ENCODE results near the gene LAIR1. TPM values are rescaled to one million over a fixed set of nuclear protein-coding genes. Genes with fewer than 3 reads are reported as not detected.

The LAIR1 gene
- total and polyA plus RNA-seq, 2 experiments from 2014 or later: 0.20 to 2.2 TPM

- no peak for TF ChIP-seq EZH2phosphoT487 (IDR thresholded peaks at IDR 0.05; ENCODE audit: low read depth, severe bottlenecking, unreplicated experiment)
- TF ChIP-seq EZH2 (IDR thresholded peaks at IDR 0.05; ENCODE audit: borderline replicate concordance): no peak
- TF ChIP-seq CTCF (IDR thresholded peaks at IDR 0.05; ENCODE audit: poor library complexity): no peak
- no peaks in the 10 kb centered on the region for H3K9me2 ChIP-seq (replicated peaks; ENCODE audit: insufficient read depth)
- no peaks in the 10 kb centered on the region for H3K36me3 ChIP-seq (replicated peaks; ENCODE audit: insufficient read depth, low read depth)
- H3K4me3 ChIP-seq: no peak overlapping the region
- no peak overlapping the region for H3K4me2 ChIP-seq
- no peaks in the 10 kb centered on the region for H4K20me1 ChIP-seq (ENCODE audit: insufficient read depth, poor library complexity, severe bottlenecking)
- H3K9me3 ChIP-seq (ENCODE audit: low read depth): no peaks in the 10 kb centered on the region
- DNase-seq (ENCODE audit: low spot score): no peak
- no peak overlapping the region for H3K27ac ChIP-seq
- no peak overlapping the region for H2AFZ ChIP-seq
- no peaks in the 10 kb centered on the region for H3K27me3 ChIP-seq
- H3K79me2 ChIP-seq: no peaks in the 10 kb centered on the region
- H3K4me1 ChIP-seq (ENCODE audit: insufficient read depth): no peaks in the 10 kb centered on the region
Observed at GRCh38 chr19:54405628-54406027, 40.9 kb upstream of the LAIR1 start.

- H3K4me1 ChIP-seq (ENCODE audit: insufficient read depth): no peaks in the 10 kb centered on the region
- no peak for DNase-seq (ENCODE audit: low spot score)
- H3K36me3 ChIP-seq (replicated peaks; ENCODE audit: insufficient read depth, low read depth): no peaks in the 10 kb centered on the region
- no peak overlapping the region for H3K4me2 ChIP-seq
- H3K79me2 ChIP-seq: no peaks in the 10 kb centered on the region
- no peaks in the 10 kb centered on the region for H3K9me2 ChIP-seq (replicated peaks; ENCODE audit: insufficient read depth)
- H3K9me3 ChIP-seq (ENCODE audit: low read depth): no peaks in the 10 kb centered on the region
- H3K27ac ChIP-seq: no peak overlapping the region
- no peaks in the 10 kb centered on the region for H4K20me1 ChIP-seq (ENCODE audit: insufficient read depth, poor library complexity, severe bottlenecking)
- WGBS (ENCODE audit: low lambda C conversion rate, missing lambda C conversion rate): 71% methylated on average over 8 of the region's 8 CpGs
- TF ChIP-seq EZH2phosphoT487 (IDR thresholded peaks at IDR 0.05; ENCODE audit: low read depth, severe bottlenecking, unreplicated experiment) (no peak), CTCF (IDR thresholded peaks at IDR 0.05; ENCODE audit: poor library complexity) (no peak), EZH2 (IDR thresholded peaks at IDR 0.05; ENCODE audit: borderline replicate concordance) (no peak)
- no peak overlapping the region for H3K4me3 ChIP-seq
- H2AFZ ChIP-seq: no peak overlapping the region
- H3K27me3 ChIP-seq: no peaks in the 10 kb centered on the region
Observed at GRCh38 chr19:54403054-54403453, 38.3 kb upstream of the LAIR1 start.

GRCh38 chr19:54400913-54401312 lies 36.2 kb upstream of the LAIR1 start:
- Histone ChIP-seq H3K79me2 (no peaks in the 10 kb centered on the region), H4K20me1 (ENCODE audit: insufficient read depth, poor library complexity, severe bottlenecking) (no peaks in the 10 kb centered on the region), H3K4me1 (ENCODE audit: insufficient read depth) (no peaks in the 10 kb centered on the region), H3K9me2 (replicated peaks; ENCODE audit: insufficient read depth) (no peaks in the 10 kb centered on the region), H2AFZ (no peak overlapping the region), H3K27me3 (no peaks in the 10 kb centered on the region), H3K9me3 (ENCODE audit: low read depth) (no peaks in the 10 kb centered on the region), H3K27ac (no peak overlapping the region), H3K36me3 (replicated peaks; ENCODE audit: insufficient read depth, low read depth) (no peaks in the 10 kb centered on the region), H3K4me2 (no peak overlapping the region), H3K4me3 (no peak overlapping the region)
- DNase-seq (ENCODE audit: low spot score): no peak
- TF ChIP-seq EZH2phosphoT487 (IDR thresholded peaks at IDR 0.05; ENCODE audit: low read depth, severe bottlenecking, unreplicated experiment): no peak
- no peak for TF ChIP-seq CTCF (IDR thresholded peaks at IDR 0.05; ENCODE audit: poor library complexity)
- no peak for TF ChIP-seq EZH2 (IDR thresholded peaks at IDR 0.05; ENCODE audit: borderline replicate concordance)
- WGBS (ENCODE audit: low lambda C conversion rate, missing lambda C conversion rate): 84% methylated on average over 6 of the region's 6 CpGs

- no peak for TF ChIP-seq EZH2 (IDR thresholded peaks at IDR 0.05; ENCODE audit: borderline replicate concordance)
- no peak for TF ChIP-seq EZH2phosphoT487 (IDR thresholded peaks at IDR 0.05; ENCODE audit: low read depth, severe bottlenecking, unreplicated experiment)
- no peak for TF ChIP-seq CTCF (IDR thresholded peaks at IDR 0.05; ENCODE audit: poor library complexity)
Observed at GRCh38 chr19:54399189-54399588, 34.5 kb upstream of the LAIR1 start.

More at GRCh38 chr19:54399189-54399588, 34.5 kb upstream of the LAIR1 start:
- no peaks in the 10 kb centered on the region for H3K79me2 ChIP-seq
- no peak overlapping the region for H3K4me3 ChIP-seq
- no peak for DNase-seq (ENCODE audit: low spot score)
- H3K36me3 ChIP-seq (replicated peaks; ENCODE audit: insufficient read depth, low read depth): no peaks in the 10 kb centered on the region
- H3K27me3 ChIP-seq: no peaks in the 10 kb centered on the region
- no peaks in the 10 kb centered on the region for H3K4me1 ChIP-seq (ENCODE audit: insufficient read depth)
- no peaks in the 10 kb centered on the region for H3K9me3 ChIP-seq (ENCODE audit: low read depth)
- H2AFZ ChIP-seq: no peak overlapping the region
- no peak overlapping the region for H3K4me2 ChIP-seq
- H4K20me1 ChIP-seq (ENCODE audit: insufficient read depth, poor library complexity, severe bottlenecking): no peaks in the 10 kb centered on the region
- H3K27ac ChIP-seq: no peak overlapping the region
- 53% methylated on average over 2 of the region's 2 CpGs for WGBS (ENCODE audit: low lambda C conversion rate, missing lambda C conversion rate)
- no peaks in the 10 kb centered on the region for H3K9me2 ChIP-seq (replicated peaks; ENCODE audit: insufficient read depth)

All from hepatocyte (in vitro differentiated cells).